ENCODE data around the gene UGT1A8. TPM values are rescaled to one million over a fixed set of nuclear protein-coding genes. Genes with fewer than 3 reads are reported as not detected.
"Not testable (repeated sequence)": the region's sequence is repeated elsewhere in the genome, so short reads cannot be mapped to it uniquely, and the experiment has no call there.

The UGT1A8 gene
- total RNA-seq, 1 donor from 2014 or later, result not detected

DNA sequence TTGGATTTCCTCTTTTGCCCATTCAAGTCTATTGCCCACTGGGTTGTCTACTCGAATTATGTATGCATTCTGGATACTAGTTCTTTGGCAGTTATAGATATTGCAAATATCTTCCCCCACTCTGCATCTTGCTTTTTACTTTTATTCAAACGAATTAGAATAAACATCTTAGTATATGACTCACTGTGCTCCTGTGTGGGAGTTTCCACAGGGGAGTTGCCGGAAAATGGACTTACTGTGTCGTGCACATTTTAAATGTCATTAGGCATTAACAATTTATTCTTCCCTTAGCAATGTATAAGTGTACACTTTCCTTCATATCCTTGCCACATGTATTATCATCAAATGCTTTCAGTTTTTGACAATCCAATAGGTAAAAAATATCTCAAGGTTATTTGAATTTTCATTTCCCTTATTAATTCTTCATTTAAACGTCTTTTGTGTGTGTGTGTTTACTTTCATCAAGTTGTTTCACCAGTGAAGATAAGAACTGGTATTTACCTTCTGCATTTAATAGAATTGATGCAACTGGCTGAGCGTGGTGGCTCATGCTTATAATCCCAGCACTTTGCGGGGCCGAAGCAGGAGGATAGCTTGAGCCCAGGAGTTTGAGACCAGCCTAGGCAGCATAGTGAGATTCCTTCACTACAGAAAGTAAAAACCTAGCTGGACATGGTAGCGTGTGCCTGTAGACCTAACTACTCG lies 90.7 kb downstream of the UGT1A8 start:
- ATAC-seq (no peak), DNase-seq (no peak)
- intact Hi-C loops (cut with micrococcal nuclease), result no loop called here

DNA sequence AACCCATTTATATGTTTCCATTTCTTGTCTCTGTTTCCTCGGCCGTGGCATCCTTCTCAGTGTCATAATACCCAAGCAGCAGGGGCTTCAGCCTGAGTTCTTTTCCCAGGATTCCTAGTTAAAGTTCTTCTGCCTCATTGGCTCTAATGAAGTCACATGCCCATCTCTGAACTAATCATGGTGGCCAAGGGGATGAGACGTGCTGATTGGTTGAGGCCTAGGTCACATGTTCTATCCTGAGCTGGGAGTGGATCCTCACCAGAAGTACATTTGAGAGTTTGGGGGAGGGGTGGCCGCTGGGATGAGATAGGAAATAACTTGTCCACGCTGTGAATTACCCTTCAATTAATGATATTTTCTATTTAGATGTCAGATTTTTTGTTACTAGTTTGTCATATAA lies 91.5 kb downstream of the UGT1A8 start:
- ATAC-seq (no peak), DNase-seq (no peak)
- intact Hi-C loops (cut with micrococcal nuclease), result no loop called here

DNA sequence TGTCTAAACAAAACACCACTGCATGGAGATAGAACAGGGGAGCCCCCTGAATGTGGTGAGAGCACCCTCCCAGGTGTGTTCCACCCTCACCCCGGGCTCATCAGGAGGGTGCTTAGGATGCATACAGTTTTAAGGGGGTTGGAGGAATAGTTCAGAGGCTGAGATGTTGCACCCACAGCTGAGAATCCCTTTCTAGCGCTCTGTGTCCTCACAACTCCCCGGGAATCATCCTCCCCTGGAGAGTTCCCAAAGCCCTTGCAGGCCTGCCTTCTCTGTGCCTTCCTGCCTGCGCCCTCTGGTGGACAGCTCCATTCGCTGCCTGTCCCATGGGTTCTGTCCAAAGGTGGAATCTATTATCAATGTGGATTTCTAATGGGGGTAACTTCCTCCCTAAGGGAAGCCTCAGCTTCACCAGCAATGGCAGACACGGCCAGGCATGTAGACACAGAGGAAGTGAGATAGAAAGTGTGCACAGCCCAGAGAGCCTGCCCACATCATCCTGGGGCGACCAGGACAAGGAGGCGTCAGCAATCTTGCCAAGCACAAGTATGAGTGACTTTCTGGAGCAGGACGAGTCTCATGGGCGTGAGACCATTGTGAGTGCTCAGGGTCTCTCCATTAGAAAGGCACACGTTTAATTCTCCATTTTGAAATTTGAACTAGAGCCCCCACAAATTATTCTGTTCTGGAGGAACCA lies 94.0 kb downstream of the UGT1A8 start:
- peak; percentile 78 for DNase-seq
- peak; percentile 69 for ATAC-seq
- intact Hi-C loops (cut with micrococcal nuclease), result no loop called here

DNA sequence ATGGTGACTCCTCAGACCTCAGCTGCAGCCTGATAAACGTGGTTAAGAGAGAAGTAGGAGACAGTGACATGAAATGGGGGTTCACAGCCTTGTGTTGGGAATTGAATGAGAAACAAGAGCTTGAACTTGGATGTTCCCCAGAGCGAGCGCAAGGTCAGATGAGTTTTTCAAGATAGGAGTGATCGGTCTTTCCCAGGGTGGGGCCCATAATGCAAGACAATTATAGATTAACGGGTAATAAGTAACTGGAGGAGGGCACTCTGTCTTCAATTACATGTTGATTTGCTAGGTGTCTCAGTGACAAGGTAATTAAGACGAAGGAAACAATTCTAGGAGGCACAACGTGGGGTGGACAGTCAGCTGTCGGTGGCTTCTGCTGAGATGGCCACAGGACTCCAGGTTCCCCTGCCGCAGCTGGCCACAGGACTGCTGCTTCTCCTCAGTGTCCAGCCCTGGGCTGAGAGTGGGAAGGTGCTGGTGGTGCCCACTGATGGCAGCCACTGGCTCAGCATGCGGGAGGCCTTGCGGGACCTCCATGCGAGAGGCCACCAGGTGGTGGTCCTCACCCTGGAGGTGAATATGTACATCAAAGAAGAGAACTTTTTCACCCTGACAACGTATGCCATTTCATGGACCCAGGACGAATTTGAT lies 95.3 kb downstream of the UGT1A8 start, which contains the start of gene UGT1A5:
Gene UGT1A5, plus strand, starts transcription at position 297 of the 651 bp plus-strand sequence. Its CDS starts 85 bp downstream, at position 382.
- DNase-seq (no peak), ATAC-seq (no peak)
- intact Hi-C loops (cut with micrococcal nuclease), result no loop called here

DNA sequence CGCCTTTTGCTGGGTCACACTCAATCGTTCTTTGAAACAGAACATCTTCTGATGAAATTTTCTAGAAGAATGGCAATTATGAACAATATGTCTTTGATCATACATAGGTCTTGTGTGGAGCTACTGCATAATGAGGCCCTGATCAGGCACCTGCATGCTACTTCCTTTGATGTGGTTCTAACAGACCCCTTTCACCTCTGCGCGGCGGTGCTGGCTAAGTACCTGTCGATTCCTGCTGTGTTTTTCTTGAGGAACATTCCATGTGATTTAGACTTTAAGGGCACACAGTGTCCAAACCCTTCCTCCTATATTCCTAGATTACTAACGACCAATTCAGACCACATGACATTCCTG lies 95.8 kb downstream of the UGT1A8 start:
- intact Hi-C loops (cut with micrococcal nuclease), result no loop called here
- DNase-seq (no peak), ATAC-seq (no peak)

DNA sequence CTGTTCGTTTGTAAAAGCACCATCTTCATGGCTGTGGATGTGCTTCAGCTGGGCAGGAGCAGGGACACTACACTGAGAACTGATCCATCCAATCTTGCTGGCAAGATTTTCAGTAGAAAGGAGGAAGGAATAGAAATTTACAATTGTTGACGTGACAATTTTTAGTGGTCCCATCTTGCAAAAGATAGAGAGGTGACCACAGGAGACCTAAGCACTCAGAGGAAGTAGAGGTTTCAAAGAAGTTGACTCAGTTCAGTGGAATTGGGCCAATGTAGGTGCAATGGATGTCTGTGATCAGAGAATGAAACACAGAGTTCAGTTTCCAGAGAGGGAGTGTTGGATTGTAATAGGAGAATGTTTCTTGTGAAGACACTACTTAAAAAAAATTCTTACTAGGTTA lies 96.7 kb downstream of the UGT1A8 start:
- intact Hi-C loops (cut with micrococcal nuclease), result no loop called here
- no peak for ATAC-seq
- no peak for DNase-seq

DNA sequence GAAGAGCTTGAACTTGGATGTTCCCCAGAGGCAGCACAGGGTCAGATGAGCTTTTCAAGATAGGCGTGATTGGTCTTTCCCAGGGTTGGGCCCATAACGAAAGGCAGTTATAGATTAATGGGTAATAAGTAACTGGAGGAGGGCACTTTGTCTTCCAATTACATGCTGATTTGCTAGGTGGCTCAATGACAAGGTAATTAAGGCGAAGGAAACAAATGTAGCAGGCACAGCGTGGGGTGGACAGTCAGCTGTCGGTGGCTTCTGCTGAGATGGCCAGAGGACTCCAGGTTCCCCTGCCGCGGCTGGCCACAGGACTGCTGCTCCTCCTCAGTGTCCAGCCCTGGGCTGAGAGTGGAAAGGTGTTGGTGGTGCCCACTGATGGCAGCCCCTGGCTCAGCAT lies 101.1 kb downstream of the UGT1A8 start, which contains the start of gene UGT1A4:
Gene UGT1A4, plus strand, starts transcription at position 185 of the 400 bp plus-strand sequence. Its CDS starts 85 bp downstream, at position 270.
- intact Hi-C loops (cut with micrococcal nuclease), result no loop called here
- ATAC-seq, result no peak
- no peak for DNase-seq

DNA sequence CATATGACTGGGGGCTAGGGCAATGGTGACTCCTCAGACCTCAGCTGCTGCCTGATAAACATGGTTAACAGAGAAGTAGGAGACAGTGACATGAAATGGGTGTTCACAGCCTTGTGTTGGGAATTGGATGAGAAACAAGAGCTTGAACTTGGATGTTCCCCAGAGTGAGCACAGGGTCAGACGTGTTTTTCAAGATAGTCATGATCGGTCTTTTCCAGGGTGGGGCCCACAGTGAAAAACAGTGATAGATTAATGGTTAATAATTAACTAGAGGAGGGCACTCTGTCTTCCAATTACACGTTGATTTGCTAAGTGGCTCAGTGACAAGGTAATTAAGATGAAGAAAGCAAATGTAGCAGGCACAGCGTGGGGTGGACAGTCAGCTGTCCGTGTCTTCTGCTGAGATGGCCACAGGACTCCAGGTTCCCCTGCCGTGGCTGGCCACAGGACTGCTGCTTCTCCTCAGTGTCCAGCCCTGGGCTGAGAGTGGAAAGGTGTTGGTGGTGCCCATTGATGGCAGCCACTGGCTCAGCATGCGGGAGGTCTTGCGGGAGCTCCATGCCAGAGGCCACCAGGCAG lies 111.4 kb downstream of the UGT1A8 start, which contains the start of gene UGT1A3:
Gene UGT1A3, plus strand, starts transcription at position 320 of the 579 bp plus-strand sequence. Its CDS starts 85 bp downstream, at position 405.
- ATAC-seq (no peak), DNase-seq (no peak)
- intact Hi-C loops (cut with micrococcal nuclease), result no loop called here

DNA sequence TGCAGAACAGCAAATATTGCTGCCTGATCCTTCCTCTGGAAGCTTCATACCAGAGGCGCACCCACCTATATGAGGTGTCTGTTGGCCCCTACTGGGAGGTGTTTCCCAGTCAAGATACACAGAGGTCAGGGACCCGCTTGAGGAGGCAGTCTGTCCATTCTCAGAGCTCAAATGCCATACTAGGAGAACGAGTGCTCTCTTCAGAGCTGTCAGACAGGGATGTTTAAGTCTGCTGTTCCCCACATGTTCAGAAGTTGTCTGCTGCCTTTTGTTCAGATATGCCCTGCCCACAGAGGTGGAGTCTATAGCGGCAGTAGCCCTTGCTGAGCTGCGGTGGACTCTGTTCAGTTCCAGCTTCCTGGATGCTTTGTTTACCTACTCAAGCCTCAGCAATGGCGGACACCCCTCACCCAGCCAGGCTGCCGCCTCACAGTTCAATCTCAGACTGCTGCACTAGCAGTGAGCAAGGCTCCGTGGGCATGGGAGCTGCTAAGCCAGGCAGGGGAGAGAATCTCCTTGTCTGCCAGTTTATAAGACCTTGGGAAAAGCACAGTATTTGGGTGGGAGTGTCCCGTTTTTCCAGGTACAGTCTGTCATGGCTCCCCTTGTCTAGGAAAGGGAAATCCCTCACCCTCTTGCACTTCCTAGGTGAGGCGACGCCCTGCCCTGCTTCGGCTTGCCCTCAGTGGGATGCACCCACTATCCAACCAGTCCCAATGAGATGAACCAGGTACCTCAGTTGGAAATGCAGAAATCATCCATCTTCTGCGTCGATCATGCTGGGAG lies 119.6 kb downstream of the UGT1A8 start:
- ATAC-seq; DNase-seq; intact Hi-C loops (cut with micrococcal nuclease): not testable (repeated sequence)

DNA sequence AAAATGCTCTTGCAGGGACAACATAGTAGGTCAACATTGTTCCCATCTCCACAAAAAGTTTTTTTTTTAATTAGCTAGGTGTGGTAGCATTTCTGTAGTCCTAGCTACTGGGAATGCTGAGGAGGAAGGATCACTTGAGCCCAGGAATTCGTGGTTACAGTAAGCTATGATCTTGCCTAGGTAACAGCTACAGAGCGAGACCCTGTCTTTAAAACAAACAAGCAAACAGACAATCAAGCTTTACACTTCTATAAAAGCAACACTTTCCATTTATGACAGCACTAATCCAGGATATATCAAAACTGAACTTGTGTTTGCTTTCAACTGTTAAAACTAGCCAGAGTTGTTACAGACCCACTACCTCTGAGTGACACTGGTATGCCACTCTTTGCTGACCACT lies 123.4 kb downstream of the UGT1A8 start:
- ATAC-seq, result no peak
- no peak for DNase-seq
- intact Hi-C loops (cut with micrococcal nuclease), result no loop called here

DNA sequence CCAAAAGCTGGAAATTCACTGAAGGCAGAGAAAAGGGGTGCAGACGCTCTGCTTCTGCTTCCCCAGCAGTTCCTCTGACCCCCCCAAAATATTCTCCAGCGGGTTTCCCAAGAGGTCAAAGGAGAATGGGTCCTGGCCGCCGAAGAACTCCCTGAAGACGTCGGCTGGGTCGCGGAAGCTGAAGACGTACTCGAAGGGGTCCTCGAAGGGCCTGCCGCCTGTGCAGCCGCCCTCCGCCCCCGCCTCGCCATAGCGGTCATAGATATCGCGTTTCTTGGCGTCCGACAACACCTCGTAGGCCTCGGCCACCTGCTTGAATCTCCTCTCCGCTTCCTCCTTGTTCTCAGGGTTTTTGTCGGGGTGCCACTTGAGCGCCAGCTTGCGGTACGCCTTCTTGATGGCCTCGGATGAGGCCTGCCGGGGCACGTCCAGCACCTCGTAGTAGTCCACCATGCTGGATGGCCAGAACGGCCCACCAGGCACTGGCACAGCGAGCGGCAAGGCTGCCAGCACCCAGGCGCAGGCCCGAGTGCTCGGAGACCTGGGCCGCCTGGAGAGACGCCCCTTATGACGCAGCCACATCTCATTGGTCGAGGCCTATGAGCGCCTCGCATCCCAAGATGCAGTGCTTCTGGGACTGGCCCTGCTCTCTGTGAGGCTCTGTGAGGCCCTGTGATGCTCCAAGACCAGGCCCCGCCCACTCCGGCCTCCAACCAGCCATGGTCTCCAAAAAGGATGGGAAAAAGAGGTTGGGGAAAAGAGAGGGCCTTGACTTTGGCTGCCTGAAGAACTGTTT lies 126.2 kb downstream of the UGT1A8 start:
- DNase-seq, result no peak
- no peak for ATAC-seq

DNA sequence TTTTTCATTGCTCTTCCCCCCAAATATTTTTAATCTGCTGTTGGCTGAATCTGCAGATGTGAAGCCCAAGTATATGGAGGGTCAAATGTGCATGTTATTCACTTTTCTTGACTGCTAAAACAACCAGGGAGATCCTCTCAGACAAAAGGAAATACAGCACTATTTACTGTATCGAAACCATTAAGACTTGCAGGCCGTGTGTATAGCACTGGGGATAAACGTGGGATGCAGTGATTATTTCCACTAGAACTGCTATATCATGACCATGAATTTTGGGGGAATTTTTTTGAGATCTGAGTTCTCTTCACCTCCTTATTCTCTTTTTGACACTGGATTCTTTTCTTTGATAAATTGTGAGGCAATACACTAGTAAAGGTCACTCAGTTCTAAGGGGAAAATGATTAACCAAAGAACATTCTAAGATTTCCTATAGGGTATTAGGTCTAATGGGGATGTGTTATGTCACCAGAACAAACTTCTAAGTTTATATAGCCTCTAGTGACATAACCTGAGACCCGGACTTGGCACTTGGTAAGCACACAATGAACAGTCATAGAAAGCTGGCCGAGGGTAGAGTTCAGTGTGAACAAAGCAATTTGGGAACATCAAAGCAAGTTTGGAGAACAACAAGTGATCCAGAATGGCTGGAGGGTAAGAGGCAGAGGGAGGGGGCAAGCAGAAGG lies 127.8 kb downstream of the UGT1A8 start:
- no peak for ATAC-seq
- no peak for DNase-seq
- intact Hi-C loops (cut with micrococcal nuclease), result no loop called here

More for the DNA sequence above, 126.2 kb downstream of the UGT1A8 start:
- intact Hi-C loops (cut with micrococcal nuclease), result no loop called here

DNA sequence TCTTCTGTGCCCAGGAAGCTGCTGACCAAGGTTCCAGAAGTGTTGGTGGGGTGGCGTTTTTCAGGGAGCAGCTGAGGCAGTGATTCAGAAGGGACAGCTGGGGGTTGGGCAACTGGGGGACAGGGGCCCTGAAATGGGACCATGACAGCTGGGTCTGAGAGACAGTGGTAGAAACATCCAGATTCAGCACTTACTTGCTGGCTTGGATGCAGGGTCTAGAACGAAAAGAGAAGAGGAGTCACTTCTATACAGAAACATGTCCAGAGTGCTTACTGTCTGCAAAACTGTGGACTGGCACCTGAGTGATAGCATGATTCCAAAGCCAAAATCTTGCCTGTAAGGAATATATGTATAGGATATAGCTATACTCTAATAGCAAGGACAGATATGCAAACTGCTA lies 128.4 kb downstream of the UGT1A8 start:
- DNase-seq; ATAC-seq; intact Hi-C loops (cut with micrococcal nuclease): not testable (repeated sequence)

DNA sequence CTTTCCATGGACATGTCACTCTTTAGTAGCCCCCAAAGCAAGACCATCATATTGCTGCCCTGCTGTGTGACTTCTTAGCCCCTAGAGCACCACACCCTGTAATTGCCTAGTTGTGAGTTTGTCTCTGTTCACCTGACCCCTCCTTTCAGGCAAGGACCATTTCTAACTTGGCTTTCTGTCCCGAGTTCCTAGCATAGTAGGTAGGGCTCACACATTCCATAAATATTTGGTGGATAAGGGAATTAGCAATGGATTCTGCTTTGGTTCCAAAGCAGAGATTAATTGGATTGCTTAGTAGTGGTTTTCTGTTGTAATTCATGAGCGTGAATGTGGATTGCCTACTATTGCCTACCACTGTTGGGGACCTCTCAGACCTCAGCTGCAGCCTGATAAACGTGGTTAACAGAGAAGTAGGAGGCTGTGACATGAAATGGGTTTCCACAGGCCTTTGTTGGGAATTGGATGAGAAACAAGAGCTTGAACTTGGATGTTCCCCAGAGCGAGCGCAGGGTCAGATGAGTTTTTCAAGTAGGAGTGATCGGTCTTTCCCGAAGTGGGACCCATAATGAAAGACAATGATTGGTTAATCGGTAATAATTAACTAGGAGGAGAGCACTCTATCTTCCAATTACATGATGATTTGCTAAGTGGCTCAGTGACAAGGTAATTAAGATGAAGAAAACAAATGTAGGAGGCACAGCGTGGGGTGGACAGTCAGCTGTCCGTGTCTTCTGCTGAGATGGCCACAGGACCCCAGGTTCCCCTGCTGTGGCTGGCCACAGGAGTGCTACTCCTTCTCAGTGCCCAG lies 129.2 kb downstream of the UGT1A8 start:
- intact Hi-C loops (cut with micrococcal nuclease), result no loop called here
- no peak for DNase-seq
- no peak for ATAC-seq

DNA sequence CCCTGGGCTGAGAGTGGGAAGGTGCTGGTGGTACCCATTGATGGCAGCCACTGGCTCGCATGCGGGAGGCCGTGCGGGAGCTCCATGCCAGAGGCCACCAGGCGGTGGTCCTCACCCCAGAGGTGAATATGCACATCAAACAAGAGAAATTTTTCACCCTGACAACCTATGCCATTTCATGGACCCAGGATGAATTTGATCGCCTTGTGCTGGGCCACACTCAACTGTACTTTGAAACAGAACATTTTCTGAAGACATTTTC lies 129.8 kb downstream of the UGT1A8 start:
- ATAC-seq, result no peak

DNA sequence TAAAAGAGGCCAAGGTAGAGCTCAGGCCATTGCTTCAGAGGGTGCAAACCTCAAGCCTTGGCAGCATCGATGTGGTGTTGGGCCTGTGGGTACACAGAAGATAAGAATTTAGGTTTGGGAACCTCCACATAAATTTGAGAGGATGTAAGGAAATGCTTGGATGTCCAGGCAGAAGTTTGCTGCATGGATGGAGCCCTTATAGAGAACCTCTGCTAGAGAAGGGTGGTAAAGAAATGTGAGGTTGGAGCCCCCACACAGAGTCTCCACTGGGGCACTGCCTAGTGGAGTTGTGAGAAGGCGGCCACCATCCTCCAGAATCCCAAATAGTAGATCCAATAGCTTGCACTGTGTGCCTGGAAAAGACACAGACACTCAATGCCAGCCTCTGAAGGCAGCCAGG lies 133.3 kb downstream of the UGT1A8 start:
- intact Hi-C loops (cut with micrococcal nuclease); DNase-seq; ATAC-seq: not testable (repeated sequence)

More for the DNA sequence above, 129.8 kb downstream of the UGT1A8 start:
- no peak for DNase-seq
- intact Hi-C loops (cut with micrococcal nuclease), result no loop called here
